ENCODE results near the gene SAG. TPM values are rescaled to one million over a fixed set of nuclear protein-coding genes. Genes with fewer than 3 reads are reported as not detected.

Gene SAG
- total and polyA plus RNA-seq, 2 experiments from 2014 or later = 0.47 TPM; not detected in 1

DNA sequence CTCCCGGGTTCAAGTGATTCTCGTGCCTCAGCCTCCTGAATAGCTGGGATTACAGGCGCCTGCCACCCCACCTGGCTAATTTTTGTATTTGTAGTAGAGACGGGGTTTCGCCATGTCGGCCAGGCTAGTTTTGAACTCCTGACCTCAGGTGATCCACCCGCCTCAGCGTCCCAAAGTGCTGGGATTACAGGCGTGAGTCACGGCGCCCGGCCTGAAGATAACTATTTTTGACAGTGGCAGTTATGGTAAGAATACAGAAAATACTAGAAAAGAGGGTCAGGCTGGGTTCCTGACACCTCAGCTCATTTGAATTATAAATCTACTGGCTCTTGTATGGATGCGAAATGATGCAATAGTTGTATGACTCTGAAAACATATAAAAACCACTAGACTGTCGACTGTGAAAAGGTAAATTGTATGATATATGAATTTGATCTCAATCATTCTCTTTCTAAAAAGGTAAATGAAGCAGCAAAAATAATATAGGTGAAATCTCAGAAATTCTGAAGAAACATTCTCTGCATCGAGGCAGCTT is 35.6 kb downstream of the SAG start:
- no peak for DNase-seq (ENCODE audit: low spot score)
- no peaks in the 10 kb centered on the region for H3K27me3 ChIP-seq
- no peaks in the 10 kb centered on the region for H3K79me2 ChIP-seq
- H3K9me3 ChIP-seq (ENCODE audit: low read depth) = no peaks in the 10 kb centered on the region
- H3K4me3 ChIP-seq = no peak overlapping the region
- H3K27ac ChIP-seq = no peak overlapping the region
- H3K4me1 ChIP-seq (ENCODE audit: insufficient read depth) = no peaks in the 10 kb centered on the region
- no peak overlapping the region for H2AFZ ChIP-seq
- no peaks in the 10 kb centered on the region for H3K36me3 ChIP-seq (replicated peaks; ENCODE audit: insufficient read depth, low read depth)
- H4K20me1 ChIP-seq (ENCODE audit: insufficient read depth, poor library complexity, severe bottlenecking) = no peaks in the 10 kb centered on the region
- 89% methylated on average over 15 of the region's 15 CpGs for WGBS (ENCODE audit: low lambda C conversion rate, missing lambda C conversion rate)
- no peaks in the 10 kb centered on the region for H3K9me2 ChIP-seq (replicated peaks; ENCODE audit: insufficient read depth)
- H3K4me2 ChIP-seq = no peak overlapping the region
- TF ChIP-seq CTCF (IDR thresholded peaks at IDR 0.05; ENCODE audit: poor library complexity) = no peak
- TF ChIP-seq EZH2phosphoT487 (IDR thresholded peaks at IDR 0.05; ENCODE audit: low read depth, severe bottlenecking, unreplicated experiment) = no peak
- no peak for TF ChIP-seq EZH2 (IDR thresholded peaks at IDR 0.05; ENCODE audit: borderline replicate concordance)

GRCh38 chr2:233346376-233346775 is 38.8 kb downstream of the SAG start:
- peak; percentile 1 for DNase-seq (ENCODE audit: low spot score)
- TF ChIP-seq EZH2phosphoT487 (IDR thresholded peaks at IDR 0.05; ENCODE audit: low read depth, severe bottlenecking, unreplicated experiment) = no peak
- TF ChIP-seq CTCF (IDR thresholded peaks at IDR 0.05; ENCODE audit: poor library complexity) = no peak
- TF ChIP-seq EZH2 (IDR thresholded peaks at IDR 0.05; ENCODE audit: borderline replicate concordance) = no peak
- no peak overlapping the region for H2AFZ ChIP-seq
- 96% methylated on average over 12 of the region's 12 CpGs for WGBS (ENCODE audit: low lambda C conversion rate, missing lambda C conversion rate)
- no peak overlapping the region for H3K4me2 ChIP-seq
- H3K79me2 ChIP-seq = no peaks in the 10 kb centered on the region
- no peaks in the 10 kb centered on the region for H3K9me2 ChIP-seq (replicated peaks; ENCODE audit: insufficient read depth)
- no peaks in the 10 kb centered on the region for H4K20me1 ChIP-seq (ENCODE audit: insufficient read depth, poor library complexity, severe bottlenecking)
- H3K36me3 ChIP-seq (replicated peaks; ENCODE audit: insufficient read depth, low read depth) = no peaks in the 10 kb centered on the region
- peaks cover 22% of the 10 kb centered on the region for H3K4me1 ChIP-seq (ENCODE audit: insufficient read depth)
- no peaks in the 10 kb centered on the region for H3K27me3 ChIP-seq
- no peaks in the 10 kb centered on the region for H3K9me3 ChIP-seq (ENCODE audit: low read depth)
- H3K4me3 ChIP-seq = no peak overlapping the region
- no peak overlapping the region for H3K27ac ChIP-seq

GRCh38 chr2:233346930-233347329 is 39.3 kb downstream of the SAG start:
- H3K27me3 ChIP-seq = no peaks in the 10 kb centered on the region
- WGBS (ENCODE audit: low lambda C conversion rate, missing lambda C conversion rate) = 89% methylated on average over 9 of the region's 9 CpGs
- DNase-seq (ENCODE audit: low spot score) = peak; percentile 2
- no peaks in the 10 kb centered on the region for H4K20me1 ChIP-seq (ENCODE audit: insufficient read depth, poor library complexity, severe bottlenecking)
- H3K9me2 ChIP-seq (replicated peaks; ENCODE audit: insufficient read depth) = no peaks in the 10 kb centered on the region
- H3K4me2 ChIP-seq = no peak overlapping the region
- no peaks in the 10 kb centered on the region for H3K36me3 ChIP-seq (replicated peaks; ENCODE audit: insufficient read depth, low read depth)
- TF ChIP-seq CTCF (IDR thresholded peaks at IDR 0.05; ENCODE audit: poor library complexity) (no peak), EZH2 (IDR thresholded peaks at IDR 0.05; ENCODE audit: borderline replicate concordance) (no peak), EZH2phosphoT487 (IDR thresholded peaks at IDR 0.05; ENCODE audit: low read depth, severe bottlenecking, unreplicated experiment) (no peak)
- H3K9me3 ChIP-seq (ENCODE audit: low read depth) = no peaks in the 10 kb centered on the region
- H2AFZ ChIP-seq = no peak overlapping the region
- no peaks in the 10 kb centered on the region for H3K79me2 ChIP-seq
- H3K4me3 ChIP-seq = no peak overlapping the region
- no peak overlapping the region for H3K27ac ChIP-seq
- peaks cover 23% of the 10 kb centered on the region for H3K4me1 ChIP-seq (ENCODE audit: insufficient read depth)

Data from hepatocyte (in vitro differentiated cells).